AG10803 (cell line): Measurements from ENCODE around the gene TOP3A.
A peak's percentile ranks its signal among the peaks of the same experiment; 100 is the strongest.
"Not testable (repeated sequence)": the region's sequence is repeated elsewhere in the genome, so short reads cannot be mapped to it uniquely, and the experiment has no call there.

ENCODE experiments used
- DNase-seq: peaks from one replicate; pipeline ENCODE4 v3.0.0; 2010; ENCODE audit warnings: low read depth
- H3K4me3 ChIP-seq: 2 replicates; pipeline ENCODE4 v1.5.1; 2011; ENCODE audit warnings: mild to moderate bottlenecking, low read length, control low read depth
- TF ChIP-seq, protein P1 (sequence below): conservative IDR thresholded peaks from 2 replicates; pipeline ENCODE4 v1.5.1; 2011; ENCODE audit warnings: mild to moderate bottlenecking, low read length, control low read depth, inconsistent platforms

The TOP3A gene

GRCh38 chr17:18318771-18319450, 4.1 kb upstream of the TOP3A start:
- TF ChIP-seq, protein P1, sequence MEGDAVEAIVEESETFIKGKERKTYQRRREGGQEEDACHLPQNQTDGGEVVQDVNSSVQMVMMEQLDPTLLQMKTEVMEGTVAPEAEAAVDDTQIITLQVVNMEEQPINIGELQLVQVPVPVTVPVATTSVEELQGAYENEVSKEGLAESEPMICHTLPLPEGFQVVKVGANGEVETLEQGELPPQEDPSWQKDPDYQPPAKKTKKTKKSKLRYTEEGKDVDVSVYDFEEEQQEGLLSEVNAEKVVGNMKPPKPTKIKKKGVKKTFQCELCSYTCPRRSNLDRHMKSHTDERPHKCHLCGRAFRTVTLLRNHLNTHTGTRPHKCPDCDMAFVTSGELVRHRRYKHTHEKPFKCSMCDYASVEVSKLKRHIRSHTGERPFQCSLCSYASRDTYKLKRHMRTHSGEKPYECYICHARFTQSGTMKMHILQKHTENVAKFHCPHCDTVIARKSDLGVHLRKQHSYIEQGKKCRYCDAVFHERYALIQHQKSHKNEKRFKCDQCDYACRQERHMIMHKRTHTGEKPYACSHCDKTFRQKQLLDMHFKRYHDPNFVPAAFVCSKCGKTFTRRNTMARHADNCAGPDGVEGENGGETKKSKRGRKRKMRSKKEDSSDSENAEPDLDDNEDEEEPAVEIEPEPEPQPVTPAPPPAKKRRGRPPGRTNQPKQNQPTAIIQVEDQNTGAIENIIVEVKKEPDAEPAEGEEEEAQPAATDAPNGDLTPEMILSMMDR, result no peak
- DNase-seq, result no peak
- no peak overlapping the region for H3K4me3 ChIP-seq

DNA sequence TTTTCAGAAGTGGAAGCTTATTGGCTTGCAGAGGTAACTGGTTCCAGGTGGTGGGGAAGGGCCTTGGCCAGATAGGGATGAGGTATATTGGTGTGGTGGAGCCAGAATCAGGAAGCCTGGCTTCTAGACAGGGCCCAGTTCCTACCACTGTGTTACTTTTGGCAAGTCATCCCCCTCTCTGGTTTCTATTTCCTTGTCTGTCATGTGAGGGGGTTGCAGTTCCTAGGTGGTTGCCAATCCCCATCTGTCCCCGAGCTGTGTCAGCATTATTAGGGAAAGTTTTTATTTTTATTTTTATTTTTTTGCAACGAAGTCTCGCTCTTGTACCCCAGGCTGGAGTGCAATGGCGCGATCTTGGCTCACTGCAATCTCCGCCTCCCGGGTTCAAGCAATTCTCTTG, 3.3 kb upstream of the TOP3A start:
- DNase-seq, result no peak
- H3K4me3 ChIP-seq, result peak overlapping the region; percentile 23

GRCh38 chr17:18315961-18316360, 1.2 kb upstream of the TOP3A start:
- DNase-seq, result no peak
- H3K4me3 ChIP-seq, result peak overlapping the region; percentile 95
- TF ChIP-seq, protein P1, result no peak

More for the DNA sequence above, 3.3 kb upstream of the TOP3A start:
- TF ChIP-seq, protein P1, result no peak

DNA sequence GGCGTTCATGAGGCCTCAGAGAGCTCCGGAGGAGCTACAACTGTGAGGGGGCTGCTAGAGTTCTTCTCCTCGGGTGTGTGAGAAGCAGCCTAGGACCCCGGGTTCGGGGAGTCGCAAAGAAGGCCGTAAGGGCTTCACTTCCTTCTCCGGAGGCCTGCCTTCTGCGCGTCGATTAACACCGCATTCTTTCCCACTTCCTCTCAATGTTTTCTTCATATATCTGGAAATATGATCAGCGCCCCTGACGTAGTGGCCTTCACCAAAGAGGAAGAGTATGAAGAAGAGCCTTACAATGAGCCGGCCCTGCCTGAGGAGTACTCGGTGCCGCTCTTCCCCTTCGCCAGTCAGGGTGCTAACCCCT, 748 bp upstream of the TOP3A start:
- no peak for DNase-seq
- TF ChIP-seq, protein P1, result no peak
- H3K4me3 ChIP-seq, result peak overlapping the region; percentile 95

DNA sequence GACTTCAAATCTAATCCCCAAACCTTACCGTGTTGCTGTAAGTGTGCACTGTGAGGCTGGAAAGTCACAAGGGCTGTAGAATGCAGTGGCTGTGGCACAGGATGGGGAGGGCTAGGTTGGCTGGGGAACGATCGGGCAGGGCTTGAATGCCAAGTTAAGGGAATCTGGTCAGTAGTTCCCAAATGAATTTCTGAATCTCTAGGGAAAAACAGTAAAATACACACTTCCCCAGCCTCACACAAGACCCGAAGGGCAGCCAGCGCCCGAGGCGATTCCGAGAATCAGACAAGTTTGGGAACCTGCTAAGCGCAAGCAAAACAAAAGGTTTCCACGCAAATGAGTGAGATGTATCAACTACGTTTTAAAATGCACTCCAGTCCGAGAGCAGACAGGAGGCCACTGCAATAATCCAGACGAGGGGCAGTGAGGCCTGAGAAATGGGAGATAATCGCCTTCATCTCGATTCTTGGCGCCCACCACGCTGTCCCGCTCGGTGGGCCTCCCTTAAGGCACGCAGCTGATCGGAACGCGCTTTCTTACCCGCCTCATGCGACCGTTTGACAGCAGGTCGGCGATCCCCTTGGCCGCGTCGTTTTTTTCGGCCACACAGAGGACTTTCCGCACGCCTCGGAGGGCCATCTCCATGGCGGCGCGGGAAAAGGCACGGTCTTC, 599 bp downstream of the TOP3A start:
- H3K4me3 ChIP-seq, result peak overlapping the region; percentile 95
- TF ChIP-seq, protein P1, result no peak
- no peak for DNase-seq

DNA sequence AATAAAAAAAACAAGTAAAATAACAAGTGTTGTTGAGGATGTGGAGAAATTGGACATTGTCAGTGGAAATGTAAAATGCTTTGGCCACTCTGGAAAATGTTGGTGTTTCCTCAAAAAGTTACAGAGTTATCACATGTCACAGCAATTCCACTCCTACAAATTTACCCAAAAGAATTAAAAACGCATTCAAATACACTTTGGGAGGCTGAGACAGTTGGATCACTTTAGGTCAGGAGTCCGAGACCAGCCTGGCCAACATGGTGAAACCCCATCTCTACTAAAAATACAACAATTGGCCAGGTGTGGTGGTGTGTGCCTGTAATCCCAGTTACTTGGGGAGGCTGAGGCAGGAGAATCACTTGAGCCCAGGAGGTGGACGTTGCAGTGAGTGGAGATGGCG, 5.6 kb downstream of the TOP3A start:
- no peak for DNase-seq
- TF ChIP-seq, protein P1, result no peak
- no peak overlapping the region for H3K4me3 ChIP-seq

GRCh38 chr17:18303206-18303605, 11.6 kb downstream of the TOP3A start:
- not testable (repeated sequence) for DNase-seq, H3K4me3 ChIP-seq
